K562 (cell line): ENCODE results near the gene LPAR3. TPM values are rescaled to one million over a fixed set of nuclear protein-coding genes. Genes with fewer than 3 reads are reported as not detected.

ENCODE experiments used
- ATAC-seq: fragments of 200-7000 bp; cut with Tn5 transposase; 3 replicates; pipeline ENCODE4 v1.9.1; 2020; ENCODE audit warnings: moderate library complexity
- BruUV-seq: library from RNA; stranded (reverse); fragments of 400-500 nt; replicated peaks from 2 replicates; lab custom pipeline; 2021; lab: Mats Ljungman, UMichigan
- CTCF ChIA-PET: fragments of 300-600 bp; formaldehyde crosslinking; extraction: SDS; loops from one replicate; lab custom pipeline; 2021; ENCODE audit warnings: low intra/inter-chr PET ratio; lab: Yijun Ruan, JAX
- POLR2A ChIA-PET: fragments of 300-600, 350-650 bp; sonication (Branson Sonifier 250); formaldehyde crosslinking; extraction: SDS; loops from one replicate; lab custom pipeline; 2021; ENCODE audit warnings: antibody characterized with exemption, inconsistent platforms; lab: Yijun Ruan, JAX
- DNase-seq, 4 experiments: peaks; one replicate each; pipeline versions ENCODE4 v3.0.0 to v3.0.0-alpha.2; 2011 to 2018; ENCODE audit warnings: low spot score in 3 of 4, mixed read lengths in 3 of 4; ENCODE audit errors: extremely low read depth in 1 of 4
- FAIRE-seq: peaks from 2 replicates; lab custom pipeline; 2011; peaks lifted over from hg19 to GRCh38; lab: Jason Lieb, UNC
- H2AFZ ChIP-seq: 2 replicates; pipeline ENCODE4 v1.6.0; 2011; ENCODE audit warnings: low read depth, low read length, control low read depth, inconsistent platforms
- H3K27ac ChIP-seq: fragments of 200-600 bp; 3 replicates; pipeline ENCODE4 v1.8.0; 2011; ENCODE audit warnings: low read depth, mild to moderate bottlenecking, control low read depth, inconsistent platforms, low read length, moderate library complexity, mixed read lengths; ENCODE audit errors: extremely low read depth
- H3K27me3 ChIP-seq, 2 experiments: fragments of 300-600 bp in 1 of 2; 2 replicates in 1 of 2; 3 replicates in 1 of 2; pipeline versions ENCODE4 v1.6.0 to v1.8.0; 2011; ENCODE audit warnings: inconsistent platforms in 2 of 2, low read length in 2 of 2, mild to moderate bottlenecking in 1 of 2, mixed read lengths in 1 of 2, moderate library complexity in 1 of 2; ENCODE audit not compliant: control insufficient read depth in 2 of 2, insufficient read depth in 2 of 2
- H3K36me3 ChIP-seq: fragments of 300-600 bp; 3 replicates; pipeline ENCODE4 v1.8.0; 2011; ENCODE audit warnings: mild to moderate bottlenecking, low read length, inconsistent platforms; ENCODE audit not compliant: control insufficient read depth, insufficient read depth
- H3K4me1 ChIP-seq, 2 experiments: fragments of 200-600 bp in 1 of 2; replicated peaks in 1 of 2; 2 replicates in 1 of 2; 3 replicates in 1 of 2; pipeline versions ENCODE4 v1.5.1 to v1.8.0; 2011; ENCODE audit warnings: inconsistent platforms in 2 of 2, low read length in 2 of 2, mild to moderate bottlenecking in 1 of 2, mixed read lengths in 1 of 2, moderate library complexity in 1 of 2; ENCODE audit not compliant: control insufficient read depth in 2 of 2, insufficient read depth in 2 of 2
- H3K4me2 ChIP-seq: 2 replicates; pipeline ENCODE4 v1.6.1; 2011; ENCODE audit warnings: low read length, control low read depth, inconsistent platforms, mixed read lengths; ENCODE audit not compliant: insufficient read depth
- H3K4me3 ChIP-seq: fragments of 200-600 bp; sonication (generic), shearing (Covaris generic); 2 replicates; pipeline ENCODE4 v1.5.1; 2016; ENCODE audit warnings: control low read depth, inconsistent platforms
- H3K79me2 ChIP-seq: fragments of 200-600 bp; 3 replicates; pipeline ENCODE4 v1.8.0; 2011; ENCODE audit warnings: low read length, inconsistent platforms; ENCODE audit not compliant: control insufficient read depth, insufficient read depth
- H3K9ac ChIP-seq, 2 experiments: 2 replicates each; pipeline versions ENCODE4 v1.6.0 to v1.6.1; 2011; ENCODE audit warnings: low read depth in 2 of 2, low read length in 2 of 2, control low read depth in 1 of 2, inconsistent platforms in 1 of 2, mild to moderate bottlenecking in 1 of 2, mixed read lengths in 1 of 2; ENCODE audit not compliant: insufficient read depth in 1 of 2
- H3K9me1 ChIP-seq: one replicate; pipeline ENCODE4 v1.6.0; 2011; ENCODE audit warnings: inconsistent platforms, mild to moderate bottlenecking, low read length, moderate library complexity; ENCODE audit not compliant: control insufficient read depth, insufficient read depth
- H3K9me3 ChIP-seq: replicated peaks from 2 replicates; pipeline ENCODE4 v1.5.1; 2011; ENCODE audit warnings: low read depth, low read length, inconsistent platforms; ENCODE audit not compliant: control insufficient read depth, insufficient read depth
- H4K20me1 ChIP-seq: replicated peaks from 2 replicates; pipeline ENCODE4 v1.6.1; 2011; ENCODE audit warnings: low read length, inconsistent platforms, mixed read lengths; ENCODE audit not compliant: control insufficient read depth, insufficient read depth
- BRCA1 ChIP-seq, 2 experiments: fragments of 450-650 bp in 1 of 2; sonication (generic) in 1 of 2; formaldehyde crosslinking in 1 of 2; IDR thresholded peaks; 2 replicates each; pipeline versions ENCODE4 v1.5.0 to v1.6.1; 2017 to 2020; ENCODE audit warnings: mild to moderate bottlenecking in 1 of 2, missing genetic modification reagents in 1 of 2
- CREM ChIP-seq: IDR thresholded peaks from 2 replicates; pipeline ENCODE4 v1.6.1; 2014; ENCODE audit warnings: antibody characterized with exemption, low read depth
- ERF ChIP-seq: fragments of 450-650 bp; formaldehyde crosslinking; IDR thresholded peaks from 2 replicates; pipeline ENCODE4 v1.4.0; 2020; ENCODE audit warnings: mild to moderate bottlenecking, mixed read lengths
- ETV1 ChIP-seq: fragments of 450-650 bp; conservative IDR thresholded peaks from 2 replicates; pipeline ENCODE4 v1.6.1; 2016; ENCODE audit warnings: missing genetic modification characterization, control low read depth, low read depth, missing compliant biosample characterization
- GABPB1 ChIP-seq: sonication (generic); formaldehyde crosslinking; IDR thresholded peaks from 2 replicates; pipeline ENCODE4 v1.8.0; 2022; ENCODE audit warnings: mild to moderate bottlenecking, missing genetic modification reagents
- JUN ChIP-seq, 2 experiments: sonication (generic) in 1 of 2; formaldehyde crosslinking in 1 of 2; IDR thresholded peaks; 2 replicates each; pipeline versions ENCODE4 v1.6.1 to v1.8.0; 2012 to 2022; ENCODE audit warnings: borderline replicate concordance in 2 of 2, mild to moderate bottlenecking in 2 of 2, improper control_type of control experiment in 1 of 2, low read depth in 1 of 2, low read length in 1 of 2, missing genetic modification reagents in 1 of 2
- KLF13 ChIP-seq: fragments of 450-650 bp; IDR thresholded peaks from 2 replicates; pipeline ENCODE4 v1.6.1; 2016; ENCODE audit warnings: missing genetic modification characterization, low read depth, mild to moderate bottlenecking, missing compliant biosample characterization, moderate library complexity, borderline replicate concordance
- MEF2A ChIP-seq: IDR thresholded peaks from 2 replicates; pipeline ENCODE4 v1.6.1; 2011; ENCODE audit warnings: low read depth, mild to moderate bottlenecking, low read length, moderate library complexity; ENCODE audit not compliant: control insufficient read depth
- NCOA6 ChIP-seq: fragments of 450-650 bp; IDR thresholded peaks from 2 replicates; pipeline ENCODE4 v1.6.1; 2017; ENCODE audit warnings: mild to moderate bottlenecking
- SNIP1 ChIP-seq: fragments of 450-650 bp; IDR thresholded peaks from 2 replicates; pipeline ENCODE4 v1.7.1; 2017; ENCODE audit warnings: low read depth, mild to moderate bottlenecking
- YBX1 ChIP-seq: fragments of 450-650 bp; IDR thresholded peaks from 2 replicates; pipeline ENCODE4 v1.7.1; 2016; ENCODE audit warnings: mild to moderate bottlenecking
- ZNF217 ChIP-seq: sonication (generic); formaldehyde crosslinking; IDR thresholded peaks from 2 replicates; pipeline ENCODE4 v1.8.0; 2022; ENCODE audit warnings: mild to moderate bottlenecking, missing genetic modification reagents
- ZNF384 ChIP-seq: IDR thresholded peaks from 2 replicates; pipeline ENCODE4 v1.6.1; 2012; ENCODE audit warnings: low read depth, low read length, improper control_type of control experiment
- WGBS: fragments of 100-300 bp; shearing (Covaris generic); methylation state at CpG from one replicate; pipeline ENCODE4 v1.1.6; 2016; ENCODE audit warnings: low coverage, mixed read lengths; ENCODE audit not compliant: insufficient coverage; ENCODE audit errors: missing lambda C conversion rate; 5-methylcytosine and 5-hydroxymethylcytosine counted together
- in situ Hi-C: fragments of 300-500 bp; cut with MboI; formaldehyde crosslinking; loops from 4 replicates; pipeline ENCODE4 v1.15.0; 2018; ENCODE audit warnings: inconsistent platforms, mixed read lengths
- intact Hi-C: fragments of 100-400 bp; cut with micrococcal nuclease; formaldehyde crosslinking; loops from 2 replicates; pipeline ENCODE4 v1.14.2; 2022
- polyA plus RNA-seq, 8 experiments: library from polyadenylated mRNA; depleted of rRNA in 4 of 8; stranded (reverse) in 5 of 8; unstranded in 3 of 8; fragments of >200 nt; fragmentation: Nextera tagmentation in 2 of 8; fragmentation: Illumina TruSeq in 1 of 8; extraction: Ambion mirVana in 2 of 8; extraction: Trizol in 1 of 8; gene quantifications; 2 replicates each; pipeline versions ENCODE4 v1.2.1 to v1.2.3, GENCODE V29; 2011 to 2014; ENCODE audit warnings: inconsistent platforms in 1 of 8, missing spikeins in 1 of 8
- total RNA-seq, 7 experiments: library from RNA; depleted of rRNA in 6 of 7; stranded (reverse); fragments of >200 nt in 6 of 7; fragmentation: Illumina TruSeq in 2 of 7; extraction: Trizol in 2 of 7; gene quantifications; 2 replicates each; pipeline versions ENCODE4 v1.2.1 to v1.2.3, GENCODE V29; 2011 to 2021; ENCODE audit warnings: low replicate concordance in 1 of 7
- TF ChIP-seq, protein P1 (sequence below): fragments of 450-650 bp; IDR thresholded peaks from 2 replicates; pipeline ENCODE4 v1.6.1; 2016; ENCODE audit warnings: low read depth, mild to moderate bottlenecking, moderate library complexity
- TF ChIP-seq, protein P2 (sequence below): fragments of 450-650 bp; formaldehyde crosslinking; IDR thresholded peaks from 2 replicates; pipeline ENCODE4 v1.4.0; 2022; ENCODE audit warnings: missing genetic modification characterization
- TF ChIP-seq, protein P3 (sequence below): sonication (generic); formaldehyde crosslinking; IDR thresholded peaks from 2 replicates; pipeline ENCODE4 v1.8.0; 2022; ENCODE audit warnings: missing genetic modification reagents, mild to moderate bottlenecking, borderline replicate concordance

Gene LPAR3
- total and polyA plus RNA-seq, 9 of the 15 experiments (the other 6 are each of a cell fraction or from before 2014, with no cell fraction given): 0.11 TPM; not detected in 8

DNA sequence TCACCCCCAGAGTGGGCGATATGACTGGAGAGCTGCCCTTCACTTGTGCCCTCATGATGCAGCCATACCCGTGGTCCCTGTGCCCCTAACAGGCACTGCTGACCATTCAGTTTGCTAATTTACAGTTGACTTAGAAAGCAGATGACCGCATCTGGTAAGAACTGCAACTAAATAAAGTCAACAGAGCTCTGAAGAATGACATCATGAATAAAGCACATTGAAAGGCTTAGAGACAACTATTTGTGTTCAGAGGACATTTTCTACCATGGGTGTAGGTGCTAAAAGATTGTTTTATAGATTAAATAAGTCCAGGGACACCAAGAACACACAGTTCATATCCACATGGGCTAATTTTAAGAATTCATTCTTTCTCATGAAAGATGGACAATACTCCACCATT lies 65.5 kb downstream of the LPAR3 start:
- no peaks in the 10 kb centered on the region for H3K9me1 ChIP-seq
- WGBS: 0% methylated on average over 3 of the region's 3 CpGs
- H3K9me3 ChIP-seq: no peaks in the 10 kb centered on the region
- no peaks in the 10 kb centered on the region for H4K20me1 ChIP-seq
- H3K79me2 ChIP-seq: no peaks in the 10 kb centered on the region
- no peaks in the 10 kb centered on the region; a peak in 1 of 5 replicates for H3K27me3 ChIP-seq
- no peak for DNase-seq
- H3K4me2 ChIP-seq: no peak overlapping the region
- FAIRE-seq: no peak
- no peak overlapping the region for H3K27ac ChIP-seq
- ATAC-seq: no peak
- TF ChIP-seq ZNF384: no peak
- no peak for TF ChIP-seq YBX1
- TF ChIP-seq, protein P1, sequence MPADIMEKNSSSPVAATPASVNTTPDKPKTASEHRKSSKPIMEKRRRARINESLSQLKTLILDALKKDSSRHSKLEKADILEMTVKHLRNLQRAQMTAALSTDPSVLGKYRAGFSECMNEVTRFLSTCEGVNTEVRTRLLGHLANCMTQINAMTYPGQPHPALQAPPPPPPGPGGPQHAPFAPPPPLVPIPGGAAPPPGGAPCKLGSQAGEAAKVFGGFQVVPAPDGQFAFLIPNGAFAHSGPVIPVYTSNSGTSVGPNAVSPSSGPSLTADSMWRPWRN: no peak
- no peak for TF ChIP-seq JUN (IDR thresholded peaks at IDR 0.05; ENCODE audit: borderline replicate concordance, low read depth, low read length)
- no peak for TF ChIP-seq JUN (CRISPR knock-in tag; IDR thresholded peaks at IDR 0.05; ENCODE audit: borderline replicate concordance)
- no peak for TF ChIP-seq KLF13 (tag)
- no peak for TF ChIP-seq CREM
- no peak for TF ChIP-seq SNIP1
- TF ChIP-seq ZNF217 (CRISPR knock-in tag): no peak
- TF ChIP-seq GABPB1 (CRISPR knock-in tag): no peak
- TF ChIP-seq, protein P2, sequence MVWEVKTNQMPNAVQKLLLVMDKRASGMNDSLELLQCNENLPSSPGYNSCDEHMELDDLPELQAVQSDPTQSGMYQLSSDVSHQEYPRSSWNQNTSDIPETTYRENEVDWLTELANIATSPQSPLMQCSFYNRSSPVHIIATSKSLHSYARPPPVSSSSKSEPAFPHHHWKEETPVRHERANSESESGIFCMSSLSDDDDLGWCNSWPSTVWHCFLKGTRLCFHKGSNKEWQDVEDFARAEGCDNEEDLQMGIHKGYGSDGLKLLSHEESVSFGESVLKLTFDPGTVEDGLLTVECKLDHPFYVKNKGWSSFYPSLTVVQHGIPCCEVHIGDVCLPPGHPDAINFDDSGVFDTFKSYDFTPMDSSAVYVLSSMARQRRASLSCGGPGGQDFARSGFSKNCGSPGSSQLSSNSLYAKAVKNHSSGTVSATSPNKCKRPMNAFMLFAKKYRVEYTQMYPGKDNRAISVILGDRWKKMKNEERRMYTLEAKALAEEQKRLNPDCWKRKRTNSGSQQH: no peak
- no peak for TF ChIP-seq ERF
- no peak for TF ChIP-seq MEF2A
- TF ChIP-seq BRCA1 (IDR thresholded peaks at IDR 0.05): no peak
- no peak for TF ChIP-seq BRCA1 (CRISPR knock-in tag; IDR thresholded peaks at IDR 0.05)
- TF ChIP-seq ETV1 (tag): no peak
- no peak for TF ChIP-seq NCOA6
- TF ChIP-seq, protein P3, sequence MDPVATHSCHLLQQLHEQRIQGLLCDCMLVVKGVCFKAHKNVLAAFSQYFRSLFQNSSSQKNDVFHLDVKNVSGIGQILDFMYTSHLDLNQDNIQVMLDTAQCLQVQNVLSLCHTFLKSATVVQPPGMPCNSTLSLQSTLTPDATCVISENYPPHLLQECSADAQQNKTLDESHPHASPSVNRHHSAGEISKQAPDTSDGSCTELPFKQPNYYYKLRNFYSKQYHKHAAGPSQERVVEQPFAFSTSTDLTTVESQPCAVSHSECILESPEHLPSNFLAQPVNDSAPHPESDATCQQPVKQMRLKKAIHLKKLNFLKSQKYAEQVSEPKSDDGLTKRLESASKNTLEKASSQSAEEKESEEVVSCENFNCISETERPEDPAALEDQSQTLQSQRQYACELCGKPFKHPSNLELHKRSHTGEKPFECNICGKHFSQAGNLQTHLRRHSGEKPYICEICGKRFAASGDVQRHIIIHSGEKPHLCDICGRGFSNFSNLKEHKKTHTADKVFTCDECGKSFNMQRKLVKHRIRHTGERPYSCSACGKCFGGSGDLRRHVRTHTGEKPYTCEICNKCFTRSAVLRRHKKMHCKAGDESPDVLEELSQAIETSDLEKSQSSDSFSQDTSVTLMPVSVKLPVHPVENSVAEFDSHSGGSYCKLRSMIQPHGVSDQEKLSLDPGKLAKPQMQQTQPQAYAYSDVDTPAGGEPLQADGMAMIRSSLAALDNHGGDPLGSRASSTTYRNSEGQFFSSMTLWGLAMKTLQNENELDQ (CRISPR knock-in tag): no peak
- no peak overlapping the region for H3K9ac ChIP-seq
- POLR2A ChIA-PET: interaction anchor here (0.7 kb wide), 1 partner anchor 939 kb away, joined by 3 read pairs; no protein-coding TSS in a partner anchor
- intact Hi-C loops (no loop called here), in situ Hi-C loops (no loop called here)
- no peak overlapping the region for H2AFZ ChIP-seq
- no TSS peak for BruUV-seq
- CTCF ChIA-PET: interaction anchor here (0.6 kb wide), 1 partner anchor 278 kb away, joined by 6 read pairs; no protein-coding TSS in a partner anchor
- no peaks in the 10 kb centered on the region for H3K36me3 ChIP-seq
- H3K4me1 ChIP-seq: no peaks in the 10 kb centered on the region
- H3K4me3 ChIP-seq: no peak overlapping the region
